HT-29 (cell line): ENCODE measurements around the gene DNPEP. TPM values are rescaled to one million over a fixed set of nuclear protein-coding genes. Genes with fewer than 3 reads are reported as not detected.

ENCODE experiments used
- DNase-seq: peaks from one replicate; pipeline ENCODE4 v3.0.0-alpha.2; 2015; ENCODE audit warnings: low spot score
- total RNA-seq: library from RNA; depleted of rRNA; stranded (reverse); fragments of >200 nt; shearing (Covaris generic); gene quantifications from 2 replicates; pipeline ENCODE4 v1.2.3, GENCODE V29; 2014

Gene DNPEP
- total RNA-seq, 1 experiment from 2014 or later = 158 TPM

DNA sequence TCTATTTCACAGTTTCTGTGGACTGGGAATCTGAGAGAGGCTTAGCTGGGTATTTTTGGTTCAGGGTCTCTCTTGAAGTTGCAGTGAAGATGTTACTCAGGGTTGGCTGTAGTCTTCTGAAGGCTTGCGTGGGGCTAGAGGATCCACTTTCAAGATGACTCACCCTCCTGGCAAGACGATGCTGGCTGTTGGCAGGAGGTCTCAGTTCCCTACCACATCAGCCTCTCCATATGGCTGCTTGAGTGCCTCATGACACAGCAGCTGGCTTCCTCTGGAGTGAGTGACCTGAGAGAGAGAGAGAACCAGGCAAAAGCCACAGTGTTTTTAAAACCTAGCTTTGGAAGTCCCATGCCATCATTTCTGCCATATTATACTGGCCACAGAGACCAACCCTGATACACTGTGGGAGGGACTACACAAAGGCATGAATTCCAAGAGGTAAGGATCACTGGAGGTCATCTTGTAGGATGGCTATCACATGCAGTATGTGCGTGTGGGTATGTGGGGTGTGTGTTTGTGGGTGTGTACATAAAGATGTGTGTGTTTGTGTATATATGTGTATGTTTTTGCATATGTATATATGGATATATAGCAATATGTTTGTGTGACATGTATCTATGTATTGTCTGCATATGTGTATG, 25.1 kb downstream of the DNPEP start:
- no peak for DNase-seq

DNA sequence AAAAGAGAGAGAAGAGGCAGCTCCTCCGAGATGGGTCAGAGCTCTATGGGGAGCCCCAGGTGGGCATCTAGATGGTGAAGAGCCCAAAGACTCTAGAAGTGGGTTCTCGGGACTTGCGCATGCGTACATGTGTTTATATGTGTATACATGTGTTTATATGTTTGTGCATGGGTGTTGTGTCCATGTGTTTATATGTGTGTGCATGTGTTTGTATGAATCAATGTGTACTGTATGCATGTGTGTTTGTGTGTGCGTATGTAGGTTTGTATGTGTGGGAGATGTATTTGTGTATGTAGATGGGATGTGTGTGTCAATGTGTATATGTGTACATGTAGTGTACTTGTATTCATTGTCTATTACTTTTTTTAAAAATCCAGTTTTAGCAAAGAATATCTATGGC, 25.6 kb downstream of the DNPEP start:
- no peak for DNase-seq

DNA sequence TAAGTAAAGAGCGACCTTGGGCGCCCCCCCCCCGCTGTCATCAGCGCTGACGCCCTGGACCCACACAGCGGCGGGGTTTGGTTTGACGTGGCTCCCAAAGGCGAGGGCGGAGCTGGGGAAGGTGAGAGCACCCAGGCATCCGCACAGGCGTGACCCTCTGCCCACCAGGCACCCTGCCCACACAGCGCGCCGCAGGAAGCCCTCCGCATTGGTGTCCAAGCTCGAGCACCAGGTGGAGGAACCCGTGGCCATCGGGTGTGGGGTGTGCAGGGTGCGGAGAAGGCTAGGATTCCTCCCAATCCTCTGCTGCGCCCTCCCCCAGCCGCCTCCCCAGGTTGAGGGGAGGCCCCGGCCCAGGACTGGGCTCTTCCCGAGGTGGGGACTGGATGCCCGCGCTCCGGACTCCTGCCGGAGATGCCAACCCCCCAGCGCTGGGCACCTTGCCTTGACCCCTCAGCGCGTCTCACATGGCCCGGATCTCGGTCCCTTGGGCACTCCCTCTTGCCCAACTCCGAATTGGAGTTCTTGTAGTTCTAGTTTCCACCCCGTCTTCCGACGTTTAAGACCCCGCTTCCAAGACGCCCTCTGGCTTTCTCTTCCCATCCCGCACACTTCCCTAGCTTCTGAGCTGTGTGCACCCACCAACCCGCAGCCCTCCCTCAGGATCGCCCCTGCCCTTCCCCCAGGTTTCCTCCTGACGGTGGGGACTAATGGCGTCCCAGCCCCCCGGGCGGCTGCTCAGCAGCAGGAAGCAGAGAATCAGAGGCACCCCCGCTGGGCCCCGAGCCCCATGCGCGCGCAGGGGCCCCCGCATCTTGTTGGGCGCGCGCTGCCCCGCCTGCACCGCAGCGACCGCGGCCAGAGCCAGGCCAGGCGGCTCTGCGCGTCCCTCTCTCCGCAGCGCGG, 29.3 kb downstream of the DNPEP start:
- DNase-seq = no peak

DNA sequence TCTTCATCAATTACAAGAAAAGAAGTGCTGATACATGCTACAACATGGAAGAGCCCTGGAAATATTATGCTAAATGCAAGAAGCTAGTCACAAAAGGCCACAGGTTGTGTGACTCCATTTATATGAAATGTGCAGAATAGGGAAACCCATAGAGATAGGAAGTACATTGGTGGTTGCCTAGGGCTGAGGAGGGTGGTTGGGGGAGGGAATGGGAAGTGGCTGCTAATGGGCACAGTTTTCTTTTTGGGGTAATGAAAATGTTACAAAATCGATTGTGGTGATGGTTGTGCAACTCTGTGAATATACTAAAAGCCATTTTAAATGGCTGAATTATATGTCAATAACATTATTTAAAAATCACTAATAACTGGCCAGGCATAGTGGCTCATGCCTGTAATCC, 30.9 kb downstream of the DNPEP start:
- no peak for DNase-seq

DNA sequence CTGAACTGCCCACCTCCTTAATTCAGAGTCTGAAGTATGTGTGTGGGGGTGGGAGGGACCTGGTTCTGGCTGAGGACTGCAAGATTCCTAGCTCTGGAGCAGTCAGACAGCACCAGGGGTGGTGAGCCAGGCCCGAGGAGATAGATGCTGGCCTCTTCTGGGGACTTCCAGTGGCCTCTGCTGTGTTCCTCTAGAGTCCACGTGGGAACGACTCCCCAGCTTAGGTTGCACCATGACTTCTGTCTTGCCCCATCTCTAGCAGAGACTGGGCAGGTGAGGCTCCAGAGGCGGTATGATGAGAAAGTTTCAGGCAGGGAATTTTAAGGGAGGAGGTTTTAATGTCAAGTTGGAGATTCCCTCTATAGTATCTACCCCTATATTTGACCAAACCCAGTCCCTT, 33.1 kb downstream of the DNPEP start:
- DNase-seq = no peak

DNA sequence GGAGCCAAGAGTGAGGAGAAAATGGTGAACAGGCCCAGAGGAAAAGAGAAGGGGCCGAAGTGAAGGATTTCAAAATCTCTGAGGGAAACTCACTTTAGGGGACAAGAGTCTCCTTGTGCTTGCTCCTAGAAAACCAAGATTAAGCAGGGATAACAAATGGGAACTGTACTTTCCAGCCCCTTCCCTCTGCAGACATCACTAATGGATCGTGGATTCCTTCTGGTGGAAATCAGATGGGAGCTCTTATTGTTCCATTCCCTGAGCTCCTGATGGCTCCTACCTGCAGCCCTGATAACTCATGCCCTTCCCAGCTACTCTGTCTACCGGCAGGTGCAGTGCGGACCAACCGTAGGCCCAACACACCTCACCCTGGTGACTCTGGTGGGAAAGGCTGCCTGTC, 34.6 kb downstream of the DNPEP start:
- no peak for DNase-seq

DNA sequence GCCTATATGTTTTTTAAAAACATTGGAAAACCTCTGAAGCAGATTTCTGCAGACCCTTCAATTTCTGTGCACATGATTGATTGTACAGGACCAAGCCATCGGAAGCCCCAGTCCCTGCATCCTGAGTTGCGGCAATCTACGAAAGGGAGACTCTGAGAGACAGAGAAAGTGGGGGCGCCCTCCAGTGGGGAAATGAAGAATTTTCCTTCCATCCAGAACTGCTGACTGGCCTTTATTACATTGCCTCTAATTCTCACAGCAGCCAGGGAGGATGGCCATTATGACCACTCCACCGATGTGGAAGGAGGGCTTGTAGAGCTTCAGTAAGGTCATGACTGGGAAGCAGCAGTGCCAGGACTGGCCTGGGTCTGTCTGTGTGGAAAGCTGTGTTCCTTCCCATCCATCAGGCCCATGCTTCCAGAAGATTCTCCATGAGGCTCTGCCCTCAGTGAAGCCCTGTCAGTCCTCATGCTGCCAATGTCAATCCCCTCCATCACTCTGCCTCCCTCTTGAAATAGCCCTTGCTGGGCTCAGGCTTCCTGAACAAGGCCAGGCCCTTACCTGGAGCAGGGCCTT, 35.2 kb downstream of the DNPEP start:
- DNase-seq = peak; percentile 82

DNA sequence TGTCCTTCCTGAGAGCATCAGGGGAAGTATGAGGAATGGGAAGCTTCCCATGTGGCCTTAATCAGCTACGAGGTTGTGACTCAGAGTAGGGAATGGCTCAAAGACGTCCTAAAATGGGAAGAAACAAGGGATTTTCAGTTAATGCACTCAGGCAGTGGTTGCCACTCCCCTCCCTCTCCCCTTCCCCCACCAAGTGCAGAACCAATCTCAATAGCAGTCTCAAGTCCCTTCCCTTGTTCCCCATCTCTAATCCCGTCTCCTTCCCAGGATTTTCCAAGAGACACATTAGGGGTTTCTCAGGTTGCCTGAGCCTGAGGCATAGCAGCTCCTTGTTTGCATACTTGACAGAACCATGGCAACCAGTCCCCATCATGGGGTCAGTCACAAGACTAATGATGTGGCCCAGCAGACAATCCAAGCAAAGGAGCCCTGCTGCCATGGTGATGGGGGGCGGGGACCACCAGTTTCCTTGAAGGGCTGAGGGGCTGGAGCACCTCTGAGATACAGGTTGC, 36.9 kb downstream of the DNPEP start:
- DNase-seq = no peak

DNA sequence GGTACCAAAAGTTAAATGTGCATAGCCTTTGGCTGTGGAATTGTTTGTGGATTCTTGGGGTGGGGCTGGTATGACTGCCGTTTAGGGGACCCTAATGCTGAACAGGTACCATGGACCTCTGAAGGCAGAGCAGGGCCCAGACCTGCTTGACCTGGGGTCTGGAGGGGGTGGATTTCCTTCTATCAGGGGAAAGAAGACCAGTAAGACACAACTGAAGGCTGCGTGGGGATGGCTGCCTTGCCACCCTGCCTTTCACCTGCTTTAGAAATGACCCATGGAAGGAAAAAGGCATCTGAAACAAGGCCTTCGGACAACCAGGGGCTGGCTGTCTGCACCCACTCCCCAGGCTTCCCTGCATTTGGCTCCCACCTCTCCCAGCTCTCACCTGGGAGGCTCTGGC, 37.5 kb downstream of the DNPEP start:
- no peak for DNase-seq

DNA sequence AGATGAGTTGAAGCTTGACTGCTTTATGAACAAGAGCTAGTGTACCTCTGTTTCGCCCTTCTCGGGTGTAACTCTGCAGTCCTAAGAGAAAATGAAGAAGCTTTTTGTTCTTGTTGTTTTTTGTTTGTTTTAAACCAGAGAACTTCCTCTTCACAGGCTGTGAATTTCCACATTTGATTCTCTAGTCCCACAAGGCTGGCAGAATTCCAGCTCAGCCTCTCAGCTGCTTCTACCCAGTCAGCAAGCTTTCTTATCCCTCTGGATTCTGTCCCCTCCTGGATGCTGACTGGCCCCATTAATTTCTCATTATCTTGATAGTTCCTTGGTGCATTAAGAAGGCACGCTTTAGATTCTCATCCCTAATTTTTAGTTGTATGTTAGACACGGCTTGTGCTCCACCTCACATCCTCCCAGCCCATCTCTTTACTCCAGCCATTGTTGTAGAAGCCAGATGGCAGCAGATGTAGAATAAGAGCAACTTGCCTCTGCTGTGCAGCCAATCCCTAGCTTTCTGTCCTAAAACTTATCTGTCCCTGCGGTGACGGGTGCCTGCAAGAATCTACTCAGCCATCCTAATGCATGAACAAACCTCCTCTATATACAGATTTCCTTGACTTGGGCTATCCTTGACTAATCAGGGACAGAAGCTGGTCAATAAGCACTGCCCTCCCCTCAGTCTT, 42.8 kb downstream of the DNPEP start:
- peak; percentile 59 for DNase-seq

DNA sequence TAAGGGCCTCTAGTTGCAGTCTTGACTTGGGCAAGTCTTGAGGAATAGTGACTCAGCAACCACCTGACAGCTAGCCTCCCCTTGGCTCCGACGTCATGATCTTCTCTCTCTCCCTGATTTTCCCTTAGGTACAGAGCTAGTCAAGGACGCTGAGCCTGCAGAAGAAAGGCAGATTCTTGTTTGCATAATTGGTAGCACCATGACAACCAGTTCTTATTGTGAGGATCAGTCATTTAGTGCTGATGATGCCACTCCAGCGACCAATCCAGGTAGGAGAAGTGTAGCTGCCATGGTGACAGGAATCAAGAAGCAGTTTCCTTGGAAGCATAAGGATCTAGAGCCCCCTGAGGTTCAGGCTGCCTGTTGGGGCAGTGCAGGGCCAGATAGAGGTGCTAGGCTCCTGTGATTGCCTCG, 52.3 kb downstream of the DNPEP start:
- DNase-seq = no peak

DNA sequence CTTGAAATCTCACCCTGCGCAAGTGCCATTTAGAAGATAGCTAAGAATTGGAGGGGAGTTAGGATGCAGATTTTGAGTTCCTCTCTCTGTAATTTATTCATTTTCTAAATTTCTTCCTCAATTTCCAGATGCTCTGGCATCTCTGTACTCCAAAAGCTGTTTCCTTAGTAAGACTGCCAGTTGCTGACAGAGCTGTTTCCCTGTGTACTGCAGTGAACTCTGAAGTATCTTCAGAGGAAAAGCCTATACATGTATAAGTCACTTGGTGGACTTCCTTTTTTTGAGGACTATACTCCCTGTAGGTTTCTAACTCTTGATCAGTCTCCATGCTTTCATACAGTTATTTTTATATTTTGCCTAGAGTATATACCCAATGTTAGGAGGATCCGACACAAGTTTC, 53.6 kb downstream of the DNPEP start:
- no peak for DNase-seq

DNA sequence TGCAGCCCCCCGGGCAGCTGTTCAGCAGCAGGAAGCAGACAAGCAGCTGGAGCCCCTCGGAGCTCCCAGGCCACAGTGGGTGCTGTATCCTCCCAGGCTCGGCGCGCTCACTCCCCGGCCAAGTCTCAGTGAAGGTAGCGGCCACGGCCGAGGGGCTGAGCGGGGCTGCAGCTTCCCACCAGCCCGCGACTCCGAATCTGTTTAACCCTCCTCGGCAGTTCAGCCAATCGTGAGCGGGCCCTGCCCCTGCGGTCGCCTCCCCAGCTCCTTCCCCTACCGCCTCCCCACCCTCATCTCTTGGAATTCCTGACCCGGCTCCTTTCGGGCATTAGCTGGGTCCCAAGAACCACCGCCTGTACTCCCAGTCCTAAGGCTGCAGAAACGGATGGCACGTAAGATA, 55.2 kb downstream of the DNPEP start, which contains the start of gene RESP18:
Gene RESP18 (minus strand): TSS at position 203 of the 400 bp plus-strand sequence.
- DNase-seq = no peak

DNA sequence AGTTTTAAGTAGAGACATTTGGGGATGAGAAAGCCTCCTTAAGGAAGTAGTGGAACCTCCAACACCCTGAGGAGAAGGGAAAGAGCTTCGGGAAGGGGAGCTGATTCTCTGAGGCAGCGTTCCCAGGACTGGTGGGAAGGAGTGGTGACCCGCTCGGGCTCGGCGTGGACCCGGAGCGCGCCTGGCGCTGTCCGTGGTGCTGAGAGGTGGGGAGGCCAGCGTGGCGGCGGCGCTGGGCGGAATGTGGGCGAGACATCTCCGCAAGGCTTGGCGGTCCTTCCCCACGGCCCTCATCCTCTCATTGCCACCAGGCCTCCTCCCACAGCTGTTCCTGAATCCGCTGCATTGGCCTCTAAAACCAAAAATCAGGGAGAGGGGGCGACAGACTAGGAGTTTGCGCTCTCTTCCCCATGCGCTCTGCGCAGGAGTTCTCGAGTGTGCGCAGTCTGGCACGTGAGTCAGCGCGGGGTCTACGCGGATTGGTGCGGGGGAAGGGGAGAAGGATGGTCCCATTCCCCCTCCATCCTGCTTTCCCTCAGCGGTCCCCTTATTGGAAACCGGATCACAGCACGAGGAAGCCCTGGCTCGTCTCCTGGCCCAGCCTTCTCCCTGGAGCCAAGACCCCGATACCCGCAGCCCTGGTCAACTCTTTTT, 56.0 kb downstream of the DNPEP start:
- no peak for DNase-seq

DNA sequence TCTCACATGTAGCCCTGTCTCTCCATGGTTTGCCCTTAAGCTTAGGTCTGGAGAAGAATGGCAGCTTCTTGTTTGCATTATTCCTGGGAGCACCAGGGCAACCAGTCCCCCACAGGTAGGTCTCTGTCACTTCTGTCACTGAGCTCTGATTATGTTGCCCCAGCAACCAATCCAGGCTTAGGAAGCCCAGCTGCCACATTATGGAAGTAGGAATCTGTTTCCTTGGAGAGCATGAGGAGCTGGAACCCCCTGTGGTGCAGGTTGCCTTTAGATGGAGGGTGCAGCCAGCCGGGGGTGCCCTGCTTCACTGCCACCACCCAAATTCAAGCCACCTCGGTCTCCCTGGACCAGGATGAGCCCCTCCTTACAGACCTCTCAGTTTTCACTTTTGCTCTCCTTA, 60.0 kb downstream of the DNPEP start:
- no peak for DNase-seq

DNA sequence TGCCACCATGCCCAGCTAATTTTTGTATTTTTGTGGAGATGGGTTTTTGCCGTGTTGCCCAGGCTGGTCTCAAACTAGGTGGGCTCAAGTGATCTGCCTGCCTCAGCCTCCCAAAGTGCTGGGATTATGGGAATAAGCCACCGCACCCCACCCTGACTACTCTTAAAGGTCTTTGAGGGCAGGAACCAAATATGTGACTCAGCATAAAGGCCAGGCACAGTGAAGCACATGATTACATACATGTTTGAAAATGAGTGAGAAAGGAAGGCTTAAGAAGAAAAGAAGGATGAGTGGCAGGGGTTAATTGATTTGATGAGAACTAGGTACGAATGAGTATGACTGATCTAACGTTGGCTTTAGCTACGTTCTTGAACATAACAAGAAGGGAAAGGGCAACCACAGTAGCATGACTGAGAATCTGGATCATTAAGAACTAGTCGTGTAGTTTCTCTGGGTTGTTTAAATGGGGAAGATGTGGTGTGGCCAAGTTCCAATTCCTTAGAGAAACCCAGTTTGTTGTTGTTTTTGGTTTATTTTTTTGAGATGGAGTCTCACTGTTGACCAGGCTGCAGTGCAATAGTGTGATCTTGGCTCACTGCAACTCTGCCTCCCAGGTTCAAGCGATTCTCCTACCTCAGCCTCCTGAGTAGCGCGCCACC, 61.9 kb downstream of the DNPEP start:
- DNase-seq = no peak

DNA sequence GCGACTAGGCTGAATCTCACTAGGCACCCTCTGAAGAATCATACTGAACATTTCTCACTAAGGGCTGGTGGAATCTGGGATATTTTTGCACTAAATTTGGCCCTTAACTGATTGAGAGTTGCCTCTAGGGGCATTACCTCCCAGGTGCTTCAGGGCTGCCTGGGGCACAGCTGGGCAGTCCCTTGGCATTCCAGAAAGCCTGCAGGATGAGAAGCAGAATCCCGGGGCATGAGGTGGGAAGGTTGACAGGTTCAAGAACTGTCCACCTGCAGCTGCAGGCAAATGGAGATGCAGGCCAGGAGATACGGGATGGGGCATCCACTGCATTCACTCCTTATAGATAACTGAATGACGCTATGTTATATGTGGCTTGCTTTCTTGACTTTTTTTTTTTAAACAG, 62.6 kb downstream of the DNPEP start:
- no peak for DNase-seq

DNA sequence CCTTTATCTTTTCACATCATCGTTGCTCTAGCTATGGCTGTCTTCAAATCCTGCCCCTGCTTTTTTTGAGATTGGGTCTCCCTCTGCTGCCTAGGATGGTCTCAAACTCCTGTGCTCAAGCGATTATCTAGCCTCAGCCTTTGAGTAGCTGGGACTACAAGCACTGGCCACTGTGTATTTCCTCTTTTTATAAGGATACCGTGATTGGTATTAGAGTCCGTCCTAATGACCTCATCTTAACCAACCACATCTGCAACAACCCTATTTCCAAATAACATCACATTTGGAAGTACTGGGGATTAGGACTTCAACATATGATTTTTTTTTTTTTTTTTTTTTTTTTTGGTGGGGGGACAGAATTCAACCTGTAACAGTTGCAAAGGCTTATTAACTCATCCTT, 64.3 kb downstream of the DNPEP start:
- DNase-seq = no peak
